Cardiac muscle cell (in vitro differentiated cells and primary cell): ENCODE measurements around the gene VSIG10. TPM values are rescaled to one million over a fixed set of nuclear protein-coding genes. Genes with fewer than 3 reads are reported as not detected.
A peak's percentile ranks its signal among the peaks of the same experiment; 100 is the strongest.

Experiments
- DNase-seq, 2 donors: peaks; one replicate each; pipeline versions ENCODE4 v3.0.0 to v3.0.0-alpha.2; 2010 to 2017; ENCODE audit warnings: low read depth in 1 of 2, low spot score in 1 of 2
- H3K27ac ChIP-seq: fragments of 200-600 bp; sonication (generic); 2 replicates; pipeline ENCODE4 v1.5.1; 2016
- H3K27me3 ChIP-seq: fragments of 200-600 bp; sonication (generic); 2 replicates; pipeline ENCODE4 v1.6.0; 2016; ENCODE audit warnings: control low read depth
- H3K36me3 ChIP-seq: fragments of 200-600 bp; sonication (generic); 2 replicates; pipeline ENCODE4 v1.5.1; 2016; ENCODE audit warnings: control low read depth
- H3K4me1 ChIP-seq: fragments of 200-600 bp; sonication (generic); 2 replicates; pipeline ENCODE4 v1.8.1; 2017; ENCODE audit warnings: low read depth, mild to moderate bottlenecking, mixed run types
- H3K4me3 ChIP-seq: fragments of 200-600 bp; sonication (generic); 2 replicates; pipeline ENCODE4 v1.5.1; 2016; ENCODE audit warnings: mild to moderate bottlenecking
- H3K9me3 ChIP-seq: fragments of 200-600 bp; sonication (generic); 2 replicates; pipeline ENCODE4 v1.5.1; 2017; ENCODE audit warnings: low read depth, mild to moderate bottlenecking, control low read depth
- polyA plus RNA-seq: library from polyadenylated mRNA; unstranded; fragments of >200 nt; fragmentation: Nextera tagmentation; extraction: Ambion mirVana; gene quantifications from 2 replicates; pipeline ENCODE4 v1.2.1, GENCODE V29; 2016
- total RNA-seq: library from RNA; depleted of rRNA; stranded (reverse); fragments of >200 nt; gene quantifications from 2 replicates; pipeline ENCODE4 v1.2.3, GENCODE V29; 2016
- TF ChIP-seq, protein P1 (sequence below): IDR thresholded peaks from 2 replicates; pipeline ENCODE4 v1.5.1; 2012; ENCODE audit warnings: low read depth, mild to moderate bottlenecking, low read length

VSIG10 gene
- total and polyA plus RNA-seq, 2 experiments from 2014 or later: 7.2 to 10.9 TPM

GRCh38 chr12:118016424-118017264 lies 87.2 kb downstream of the VSIG10 start, which contains the start of gene RFC5:
Gene RFC5, plus strand, starts transcription at chr12:118016703. Its CDS starts 125 bp downstream, at chr12:118016828.
- DNase-seq: peak; percentile 98 to 100
- Histone ChIP-seq H3K27me3 (no peaks in the 10 kb centered on the region), H3K27ac (no peak within 1 kb of the TSS), H3K4me1 (peaks cover 9% of the 10 kb centered on the region), H3K36me3 (peaks cover 10% of the 10 kb centered on the region), H3K9me3 (no peaks in the 10 kb centered on the region), H3K4me3 (peak within 1 kb of the TSS; percentile 75)
- TF ChIP-seq, protein P1, sequence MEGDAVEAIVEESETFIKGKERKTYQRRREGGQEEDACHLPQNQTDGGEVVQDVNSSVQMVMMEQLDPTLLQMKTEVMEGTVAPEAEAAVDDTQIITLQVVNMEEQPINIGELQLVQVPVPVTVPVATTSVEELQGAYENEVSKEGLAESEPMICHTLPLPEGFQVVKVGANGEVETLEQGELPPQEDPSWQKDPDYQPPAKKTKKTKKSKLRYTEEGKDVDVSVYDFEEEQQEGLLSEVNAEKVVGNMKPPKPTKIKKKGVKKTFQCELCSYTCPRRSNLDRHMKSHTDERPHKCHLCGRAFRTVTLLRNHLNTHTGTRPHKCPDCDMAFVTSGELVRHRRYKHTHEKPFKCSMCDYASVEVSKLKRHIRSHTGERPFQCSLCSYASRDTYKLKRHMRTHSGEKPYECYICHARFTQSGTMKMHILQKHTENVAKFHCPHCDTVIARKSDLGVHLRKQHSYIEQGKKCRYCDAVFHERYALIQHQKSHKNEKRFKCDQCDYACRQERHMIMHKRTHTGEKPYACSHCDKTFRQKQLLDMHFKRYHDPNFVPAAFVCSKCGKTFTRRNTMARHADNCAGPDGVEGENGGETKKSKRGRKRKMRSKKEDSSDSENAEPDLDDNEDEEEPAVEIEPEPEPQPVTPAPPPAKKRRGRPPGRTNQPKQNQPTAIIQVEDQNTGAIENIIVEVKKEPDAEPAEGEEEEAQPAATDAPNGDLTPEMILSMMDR: no peak

GRCh38 chr12:118015944-118016343 lies 87.9 kb downstream of the VSIG10 start:
- Histone ChIP-seq H3K4me3 (no peak overlapping the region), H3K27me3 (no peaks in the 10 kb centered on the region), H3K4me1 (peaks cover 9% of the 10 kb centered on the region), H3K9me3 (no peaks in the 10 kb centered on the region), H3K36me3 (peaks cover 10% of the 10 kb centered on the region), H3K27ac (no peak overlapping the region)
- DNase-seq: no peak
- TF ChIP-seq, protein P1: no peak

DNA sequence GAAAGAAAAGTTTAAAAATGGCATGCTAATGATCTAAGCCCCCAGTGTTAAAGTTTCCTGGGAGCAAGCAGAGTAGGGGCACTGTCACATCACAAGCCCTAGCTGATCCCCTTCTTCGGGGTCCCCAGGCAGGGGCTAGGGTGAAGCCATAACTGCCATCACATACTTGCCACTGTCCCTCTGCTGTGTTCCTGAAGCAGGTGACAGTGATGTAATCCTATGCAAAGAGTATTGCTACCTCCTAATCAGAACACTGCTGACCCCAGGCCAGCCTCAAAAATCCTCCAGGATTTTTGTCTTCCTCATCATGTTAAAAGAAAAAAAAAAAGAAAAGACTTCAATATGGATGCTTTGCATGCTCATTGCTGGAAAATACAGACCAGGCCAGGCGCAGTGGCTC lies 88.5 kb downstream of the VSIG10 start:
- no peak for DNase-seq
- Histone ChIP-seq H3K27ac (no peak overlapping the region), H3K9me3 (no peaks in the 10 kb centered on the region), H3K4me3 (no peak overlapping the region), H3K27me3 (no peaks in the 10 kb centered on the region), H3K36me3 (peaks cover 10% of the 10 kb centered on the region), H3K4me1 (peaks cover 9% of the 10 kb centered on the region)
- TF ChIP-seq, protein P1: no peak

Other genes starting within 250 kb of the VSIG10 start
- gene KSR2, start 135.0 kb downstream of the VSIG10 start, total RNA-seq: under 0.01 and 0.04 TPM in 2 replicates
- 0.02 TPM in 2 replicates for gene KSR2, start 135.0 kb downstream of the VSIG10 start, polyA plus RNA-seq
- 25.6 and 28.4 TPM in 2 replicates for gene RFC5, start 87.3 kb downstream of the VSIG10 start, total RNA-seq
- 27.4 and 31.5 TPM in 2 replicates for gene RFC5, start 87.3 kb downstream of the VSIG10 start, polyA plus RNA-seq
- gene WSB2, start 42.8 kb downstream of the VSIG10 start, total RNA-seq: 38.0 and 54.3 TPM in 2 replicates
- 31.7 and 31.9 TPM in 2 replicates for gene WSB2, start 42.8 kb downstream of the VSIG10 start, polyA plus RNA-seq
- 404 and 408 TPM in 2 replicates for gene PEBP1, start 32.1 kb upstream of the VSIG10 start, total RNA-seq
- 468 and 511 TPM in 2 replicates for gene PEBP1, start 32.1 kb upstream of the VSIG10 start, polyA plus RNA-seq